ENCODE data around the gene CD4. TPM values are rescaled to one million over a fixed set of nuclear protein-coding genes. Genes with fewer than 3 reads are reported as not detected.

CD4 gene
- total RNA-seq, 4 donors from 2014 or later, result 16.4 to 65.4 (median 29.6) TPM

DNA sequence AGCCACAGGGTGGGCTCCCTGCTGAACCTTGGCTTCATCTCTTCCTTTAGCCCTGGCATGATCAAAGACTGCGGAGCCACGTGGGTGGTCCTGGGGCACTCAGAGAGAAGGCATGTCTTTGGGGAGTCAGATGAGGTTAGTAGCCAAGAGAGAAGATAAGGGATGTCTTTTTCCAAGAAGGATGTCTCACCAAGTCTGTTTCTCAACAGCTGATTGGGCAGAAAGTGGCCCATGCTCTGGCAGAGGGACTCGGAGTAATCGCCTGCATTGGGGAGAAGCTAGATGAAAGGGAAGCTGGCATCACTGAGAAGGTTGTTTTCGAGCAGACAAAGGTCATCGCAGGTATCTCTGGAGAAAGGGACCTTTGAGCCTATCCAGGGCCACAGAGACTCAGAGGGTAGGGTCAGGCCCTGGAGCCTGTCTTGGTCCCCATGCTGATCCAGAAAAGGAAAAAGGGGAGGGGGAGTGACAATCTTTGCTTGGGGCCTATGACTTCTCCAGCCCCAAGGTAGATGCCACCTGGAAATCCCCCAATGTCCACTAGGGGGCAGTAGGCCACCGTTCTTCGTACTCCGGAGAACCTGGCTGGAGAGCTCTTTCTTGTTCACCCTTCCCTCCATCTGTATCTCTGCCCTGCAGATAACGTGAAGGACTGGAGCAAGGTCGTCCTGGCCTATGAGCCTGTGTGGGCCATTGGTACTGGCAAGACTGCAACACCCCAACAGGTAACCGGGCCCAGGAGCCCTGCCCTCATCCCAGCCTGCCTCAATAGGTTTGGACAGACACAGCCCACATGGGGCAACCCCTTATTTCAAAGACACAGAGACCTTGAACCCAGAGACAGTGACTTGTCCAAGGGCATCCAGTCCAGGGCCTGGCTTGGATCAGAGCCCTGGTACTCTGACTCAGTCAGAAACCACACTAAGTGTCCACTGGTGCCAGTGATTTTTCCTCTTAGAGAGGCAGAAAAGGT lies 80.0 kb downstream of the CD4 start:
- TF ChIP-seq, protein P1, sequence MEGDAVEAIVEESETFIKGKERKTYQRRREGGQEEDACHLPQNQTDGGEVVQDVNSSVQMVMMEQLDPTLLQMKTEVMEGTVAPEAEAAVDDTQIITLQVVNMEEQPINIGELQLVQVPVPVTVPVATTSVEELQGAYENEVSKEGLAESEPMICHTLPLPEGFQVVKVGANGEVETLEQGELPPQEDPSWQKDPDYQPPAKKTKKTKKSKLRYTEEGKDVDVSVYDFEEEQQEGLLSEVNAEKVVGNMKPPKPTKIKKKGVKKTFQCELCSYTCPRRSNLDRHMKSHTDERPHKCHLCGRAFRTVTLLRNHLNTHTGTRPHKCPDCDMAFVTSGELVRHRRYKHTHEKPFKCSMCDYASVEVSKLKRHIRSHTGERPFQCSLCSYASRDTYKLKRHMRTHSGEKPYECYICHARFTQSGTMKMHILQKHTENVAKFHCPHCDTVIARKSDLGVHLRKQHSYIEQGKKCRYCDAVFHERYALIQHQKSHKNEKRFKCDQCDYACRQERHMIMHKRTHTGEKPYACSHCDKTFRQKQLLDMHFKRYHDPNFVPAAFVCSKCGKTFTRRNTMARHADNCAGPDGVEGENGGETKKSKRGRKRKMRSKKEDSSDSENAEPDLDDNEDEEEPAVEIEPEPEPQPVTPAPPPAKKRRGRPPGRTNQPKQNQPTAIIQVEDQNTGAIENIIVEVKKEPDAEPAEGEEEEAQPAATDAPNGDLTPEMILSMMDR (IDR thresholded peaks at IDR 0.05; ENCODE audit: low read depth), result no peak

Other genes starting within 250 kb of the CD4 start
- gene IFFO1, start 233.5 kb upstream of the CD4 start, total RNA-seq, result 10 to 100 TPM in 3 of 4 donors, 1 to 10 TPM in 1; 8.8 to 33.3 (median 27.9) TPM
- gene NOP2, start 221.2 kb upstream of the CD4 start, total RNA-seq, result 10 to 100 TPM; 15.1 to 47.8 (median 23.7) TPM
- gene CHD4, start 182.1 kb upstream of the CD4 start, total RNA-seq, result 100 to 1,000 TPM; 130 to 216 (median 158) TPM
- gene LPAR5, start 153.6 kb upstream of the CD4 start, total RNA-seq, result 1 to 10 TPM in 3 of 4 donors, under 1 TPM in 1; 0.82 to 4.0 (median 2.3) TPM
- gene ACRBP, start 142.1 kb upstream of the CD4 start, total RNA-seq, result 1 to 10 TPM in 3 of 4 donors, not detected in 1; 2.4 to 4.9 (median 2.4) TPM
- gene ING4, start 126.4 kb upstream of the CD4 start, total RNA-seq, result 10 to 100 TPM; 13.4 to 52.9 (median 41.4) TPM
- 10 to 100 TPM; 21.8 to 34.9 (median 25.4) TPM for gene ZNF384, start 100.2 kb upstream of the CD4 start, total RNA-seq
- not detected for gene PIANP, start 88.7 kb upstream of the CD4 start, total RNA-seq
- gene COPS7A, start 65.5 kb upstream of the CD4 start, total RNA-seq, result 10 to 100 TPM; 39.0 to 55.6 (median 45.4) TPM
- gene MLF2, start 36.4 kb upstream of the CD4 start, total RNA-seq, result 100 to 1,000 TPM in 2 of 4 donors, 10 to 100 TPM in 2; 79.4 to 170 (median 108) TPM
- 100 to 1,000 TPM in 1 of 4 donors, 10 to 100 TPM in 3; 60.3 to 118 (median 92.0) TPM for gene PTMS, start 23.2 kb upstream of the CD4 start, total RNA-seq
- 1 to 10 TPM in 1 of 4 donors, under 1 TPM in 1, not detected in 2; 0.44 to 1.4 TPM for gene LAG3, start 17.0 kb upstream of the CD4 start, total RNA-seq
- gene GPR162, start 32.3 kb downstream of the CD4 start, total RNA-seq, result 1 to 10 TPM in 3 of 4 donors, under 1 TPM in 1; 0.66 to 3.1 (median 2.1) TPM
- gene P3H3, start 38.9 kb downstream of the CD4 start, total RNA-seq, result 10 to 100 TPM in 1 of 4 donors, 1 to 10 TPM in 3; 5.6 to 11.3 (median 6.8) TPM
- gene GNB3, start 51.4 kb downstream of the CD4 start, total RNA-seq, result under 1 TPM in 2 of 4 donors, not detected in 2; 0.38 to 0.88 TPM
- gene CDCA3, start 61.8 kb downstream of the CD4 start, total RNA-seq, result 1 to 10 TPM in 2 of 4 donors, under 1 TPM in 1, not detected in 1; 0.38 to 2.6 (median 1.9) TPM
- 10 to 100 TPM; 22.3 to 46.7 (median 34.4) TPM for gene USP5, start 62.6 kb downstream of the CD4 start, total RNA-seq
- gene TPI1, start 78.0 kb downstream of the CD4 start, total RNA-seq, result 100 to 1,000 TPM; 207 to 328 (median 256) TPM
- gene SPSB2, start 83.8 kb downstream of the CD4 start, total RNA-seq, result 1 to 10 TPM; 4.1 to 6.4 (median 5.7) TPM
- 1 to 10 TPM; 3.9 to 7.9 (median 6.2) TPM for gene LRRC23, start 115.3 kb downstream of the CD4 start, total RNA-seq
- gene ENO2, start 125.1 kb downstream of the CD4 start, total RNA-seq, result 1 to 10 TPM; 3.4 to 6.2 (median 5.6) TPM
- 100 to 1,000 TPM in 1 of 4 donors, 10 to 100 TPM in 3; 41.3 to 136 (median 71.6) TPM for gene ATN1, start 138.4 kb downstream of the CD4 start, total RNA-seq
- not detected for gene RNU7-1, start 154.3 kb downstream of the CD4 start, total RNA-seq
- 100 to 1,000 TPM; 233 to 359 (median 280) TPM for gene C12orf57, start 154.5 kb downstream of the CD4 start, total RNA-seq
- 10 to 100 TPM in 3 of 4 donors, 1 to 10 TPM in 1; 9.6 to 78.0 (median 29.7) TPM for gene PTPN6, start 161.8 kb downstream of the CD4 start, total RNA-seq
- 100 to 1,000 TPM; 129 to 165 (median 147) TPM for gene PHB2, start 181.1 kb downstream of the CD4 start, total RNA-seq
- gene EMG1, start 181.4 kb downstream of the CD4 start, total RNA-seq, result 10 to 100 TPM; 19.2 to 30.2 (median 26.8) TPM
- 10 to 100 TPM; 21.8 to 55.9 (median 27.1) TPM for gene LPCAT3, start 228.9 kb downstream of the CD4 start, total RNA-seq

Data from subcutaneous adipose tissue (tissue), 4 donors.